ENCODE data around the gene GUCY1B1.

DNA sequence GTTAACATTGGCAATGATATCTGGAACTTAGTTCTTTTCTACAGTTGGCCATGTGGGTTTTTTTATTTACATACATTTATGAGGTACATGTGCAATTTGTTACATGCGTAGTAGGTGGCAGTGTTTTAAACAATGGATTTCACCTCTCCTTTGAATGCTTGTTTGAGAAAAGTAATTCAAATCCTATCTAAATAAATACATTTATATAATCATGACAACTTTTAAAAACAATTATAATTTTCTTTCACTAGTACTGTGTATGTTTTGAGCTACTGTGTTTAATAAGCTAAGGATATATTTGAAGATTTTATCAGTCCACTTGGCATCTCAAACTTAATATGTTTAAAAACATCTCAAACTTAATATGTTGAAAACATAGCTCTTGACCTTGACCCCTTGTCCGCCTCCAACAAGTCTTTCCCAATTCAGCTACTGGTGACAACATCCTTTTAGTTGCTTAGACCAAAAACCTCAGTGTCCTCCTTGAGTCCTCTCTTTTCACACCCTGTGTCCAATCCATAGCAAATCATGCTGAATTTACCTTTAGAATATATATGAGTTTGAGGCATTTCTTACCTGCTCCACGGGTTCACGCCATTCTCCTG lies 14.5 kb downstream of the GUCY1B1 start:
- TF ChIP-seq, protein P1, sequence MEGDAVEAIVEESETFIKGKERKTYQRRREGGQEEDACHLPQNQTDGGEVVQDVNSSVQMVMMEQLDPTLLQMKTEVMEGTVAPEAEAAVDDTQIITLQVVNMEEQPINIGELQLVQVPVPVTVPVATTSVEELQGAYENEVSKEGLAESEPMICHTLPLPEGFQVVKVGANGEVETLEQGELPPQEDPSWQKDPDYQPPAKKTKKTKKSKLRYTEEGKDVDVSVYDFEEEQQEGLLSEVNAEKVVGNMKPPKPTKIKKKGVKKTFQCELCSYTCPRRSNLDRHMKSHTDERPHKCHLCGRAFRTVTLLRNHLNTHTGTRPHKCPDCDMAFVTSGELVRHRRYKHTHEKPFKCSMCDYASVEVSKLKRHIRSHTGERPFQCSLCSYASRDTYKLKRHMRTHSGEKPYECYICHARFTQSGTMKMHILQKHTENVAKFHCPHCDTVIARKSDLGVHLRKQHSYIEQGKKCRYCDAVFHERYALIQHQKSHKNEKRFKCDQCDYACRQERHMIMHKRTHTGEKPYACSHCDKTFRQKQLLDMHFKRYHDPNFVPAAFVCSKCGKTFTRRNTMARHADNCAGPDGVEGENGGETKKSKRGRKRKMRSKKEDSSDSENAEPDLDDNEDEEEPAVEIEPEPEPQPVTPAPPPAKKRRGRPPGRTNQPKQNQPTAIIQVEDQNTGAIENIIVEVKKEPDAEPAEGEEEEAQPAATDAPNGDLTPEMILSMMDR (IDR thresholded peaks at IDR 0.05; ENCODE audit: low read depth, low read length, poor library complexity, severe bottlenecking), result no peak
- no peak for TF ChIP-seq EZH2phosphoT487 (IDR thresholded peaks at IDR 0.05; ENCODE audit: borderline replicate concordance, low read length)

Measured in DOHH2 (cell line).